Subcutaneous adipose tissue (tissue), 4 donors: ENCODE results near the gene DNAJC1. TPM values are rescaled to one million over a fixed set of nuclear protein-coding genes. Genes with fewer than 3 reads are reported as not detected.

Source experiments
- CTCF ChIP-seq: fragments of 450-650 bp; IDR thresholded peaks from one replicate; pipeline ENCODE4 v1.5.1; 2016; ENCODE audit warnings: low read depth, mild to moderate bottlenecking, control low read depth, antibody characterized with exemption, moderate library complexity
- total RNA-seq, 4 donors: library from RNA; depleted of rRNA; stranded (reverse); fragments of >200 nt; gene quantifications; one replicate each; pipeline ENCODE4 v1.1.0, GENCODE V29; 2016

Gene DNAJC1
- total RNA-seq, 4 donors from 2014 or later = 24.0 to 75.8 (median 56.0) TPM

DNA sequence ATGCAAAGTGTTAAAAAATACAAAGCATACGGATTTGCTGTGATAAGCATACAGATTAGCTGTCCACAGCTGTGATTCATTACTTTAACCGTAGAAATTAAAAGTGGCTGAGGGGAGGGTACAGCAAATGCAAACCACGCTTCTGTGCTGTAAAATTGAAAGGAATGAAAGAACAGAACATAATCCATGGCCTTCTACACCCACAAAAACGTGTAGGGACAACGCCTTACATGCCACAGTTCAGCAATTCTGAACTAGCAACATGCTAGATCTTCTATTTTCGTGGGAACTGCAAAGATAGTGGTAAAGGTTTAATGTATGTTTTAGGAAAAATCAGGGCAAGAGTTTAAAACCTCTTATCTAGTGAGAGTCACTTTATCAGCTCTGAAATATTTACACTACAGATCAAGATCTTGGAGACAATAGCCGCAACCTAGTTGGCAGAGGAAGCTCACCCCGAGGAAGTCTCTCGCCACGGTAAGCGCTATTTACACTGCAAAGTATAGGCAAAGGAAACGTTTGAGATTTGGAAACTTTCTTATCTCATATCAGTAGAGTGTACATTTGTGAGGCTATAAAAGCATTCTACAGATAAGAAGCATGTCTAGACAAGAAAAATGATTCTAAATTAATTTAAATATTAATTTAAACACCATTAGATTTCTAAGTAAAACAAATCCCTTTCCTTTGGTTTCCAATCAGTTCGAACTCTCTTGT is 275.9 kb downstream of the DNAJC1 start:
- no peak for TF ChIP-seq CTCF

GRCh38 chr10:21726601-21727225 is 276.8 kb downstream of the DNAJC1 start:
- no peak for TF ChIP-seq CTCF

DNA sequence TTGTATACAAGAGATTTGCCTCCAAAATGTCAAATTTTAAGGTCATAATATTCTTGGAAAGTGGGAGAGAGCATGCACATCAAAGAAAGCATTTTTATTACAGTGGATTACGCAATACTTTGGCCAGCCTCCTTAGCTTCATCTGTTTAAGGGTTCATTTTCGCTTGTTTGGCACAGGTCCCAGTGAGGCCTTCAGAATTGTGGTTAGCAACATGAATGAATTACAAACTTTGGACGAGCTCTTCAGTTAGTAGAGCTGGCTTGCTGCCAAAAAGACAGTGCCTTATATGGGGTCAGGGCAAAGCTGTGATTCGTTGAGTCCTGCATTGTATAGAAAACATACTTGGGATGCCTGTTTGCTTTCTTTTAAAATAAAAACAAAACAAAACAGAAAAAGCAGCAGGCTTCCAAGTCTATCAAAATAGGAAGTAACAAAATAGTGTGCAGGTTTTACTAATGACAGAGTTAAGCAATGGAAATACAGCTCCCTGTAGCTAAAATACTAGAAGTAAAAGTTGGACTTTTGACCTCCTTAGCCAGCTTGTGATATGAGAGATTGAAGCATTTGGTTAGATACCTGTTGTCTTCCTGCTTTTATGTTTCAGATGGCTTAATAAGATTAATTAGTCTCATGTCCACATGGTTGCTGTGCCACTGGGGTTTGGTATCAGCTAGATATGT is 278.7 kb downstream of the DNAJC1 start:
- no peak for TF ChIP-seq CTCF

GRCh38 chr10:21724020-21724589 is 279.4 kb downstream of the DNAJC1 start:
- TF ChIP-seq CTCF = no peak

DNA sequence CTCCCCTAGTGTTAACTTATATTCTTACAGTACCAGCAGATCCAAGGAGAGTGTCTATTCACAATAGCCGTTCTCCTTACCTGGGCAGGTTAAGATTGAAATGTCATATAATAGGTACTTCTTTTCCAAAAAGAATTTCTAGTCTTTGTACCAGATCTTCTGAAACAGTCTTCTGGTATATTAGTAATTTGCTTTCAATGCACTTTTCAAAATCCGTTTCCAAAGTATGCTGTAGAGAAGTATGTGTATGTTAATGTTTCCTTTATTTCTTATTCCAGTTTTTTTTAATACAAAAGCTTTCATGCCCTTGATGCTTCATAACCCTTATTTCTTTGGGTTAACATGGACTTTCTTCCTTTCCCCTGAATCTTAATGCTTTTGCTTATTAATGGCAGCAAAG is 281.3 kb downstream of the DNAJC1 start:
- TF ChIP-seq CTCF = no peak

DNA sequence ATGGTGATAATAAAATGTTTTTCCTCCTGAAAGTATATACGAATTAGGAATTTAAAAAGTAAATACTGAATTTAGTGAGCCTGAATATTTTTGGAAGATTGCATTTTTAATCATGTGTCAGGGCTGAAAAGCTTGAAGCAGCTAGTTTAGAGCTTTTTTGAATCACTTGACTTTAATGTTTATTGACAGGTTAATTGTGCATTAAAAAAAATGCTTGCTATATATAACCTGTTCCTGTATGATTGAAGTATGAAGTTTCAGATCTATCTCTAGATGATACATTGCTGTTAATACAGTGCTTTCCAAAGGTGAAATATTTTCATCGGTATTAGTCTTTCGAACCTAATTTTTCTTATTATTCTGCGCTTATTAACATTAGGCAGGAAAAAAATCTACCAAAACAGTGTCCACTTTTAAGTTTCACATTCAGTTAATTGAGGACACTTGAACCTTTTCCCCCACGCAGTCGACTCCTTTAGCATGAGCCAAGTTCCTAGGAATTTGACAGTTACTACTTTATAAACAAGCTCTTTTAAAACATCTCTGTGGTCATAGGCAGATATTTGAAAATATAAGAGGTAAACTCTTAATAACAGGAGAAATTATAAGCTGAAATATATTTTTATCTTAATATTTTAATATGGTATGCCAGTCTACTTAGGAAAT is 282.4 kb downstream of the DNAJC1 start:
- TF ChIP-seq CTCF = no peak

DNA sequence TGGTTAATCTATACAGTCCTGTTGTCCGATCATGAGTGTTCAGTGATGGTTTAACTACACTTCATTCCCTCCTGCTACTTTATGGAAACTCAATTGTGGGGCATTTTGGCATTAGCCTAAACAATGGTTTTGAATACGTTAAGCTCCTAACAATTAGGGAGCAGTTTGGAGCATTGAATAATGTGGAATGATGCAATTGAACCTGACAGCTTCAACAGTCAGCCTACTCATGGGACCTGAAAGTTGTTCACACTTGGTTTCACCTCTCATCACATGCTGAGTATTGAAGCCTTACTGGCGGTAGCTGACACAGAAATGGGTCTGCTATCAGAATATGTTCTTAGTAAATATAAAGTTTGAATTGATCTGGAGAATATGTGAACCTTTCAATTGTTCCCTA is 283.4 kb downstream of the DNAJC1 start:
- no peak for TF ChIP-seq CTCF
